NCI-H2196 treated with DMSO at 0.1 percent for 48 hours (cell line): ENCODE results near the gene PLCL1.
A peak's percentile ranks its signal among the peaks of the same experiment; 100 is the strongest.

Source experiments
- DNase-seq: peaks from one replicate; lab custom pipeline; 2025; ENCODE audit not compliant: unreplicated experiment; lab: John Stamatoyannopoulos, UW

Gene PLCL1

DNA sequence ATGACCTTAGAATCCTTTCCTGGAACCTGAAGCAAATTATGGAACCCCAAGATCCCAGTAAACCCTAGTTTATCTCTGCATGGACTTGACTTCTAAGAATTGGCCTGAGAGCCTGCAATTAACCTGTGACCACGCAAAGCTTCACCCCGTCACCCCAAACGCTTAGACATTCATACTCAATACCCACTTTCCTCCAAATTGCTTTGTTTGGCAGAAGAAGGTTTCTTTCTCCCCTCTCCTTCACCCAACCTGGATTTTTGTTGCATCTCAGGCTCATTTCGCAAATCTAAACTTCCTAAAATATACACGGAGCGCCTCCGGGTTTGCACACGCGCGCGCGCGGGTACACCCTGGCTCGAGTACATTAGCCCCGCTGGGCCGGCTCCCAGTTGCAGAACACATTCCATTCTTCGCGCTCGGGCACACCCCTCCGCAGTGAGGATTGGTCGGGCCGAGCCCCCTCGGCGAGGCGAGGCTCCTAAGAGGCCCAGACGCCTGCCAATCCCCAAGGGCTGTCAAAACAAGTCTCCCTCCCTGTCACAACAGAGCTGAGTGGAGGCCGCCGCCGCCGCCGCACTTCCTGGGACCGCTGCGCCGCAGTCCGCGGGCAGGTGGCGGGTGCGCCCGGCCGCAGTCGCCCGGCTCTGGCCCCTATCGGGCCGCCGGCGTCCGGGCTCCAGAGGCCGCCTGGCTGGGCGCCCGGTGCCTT, at the start of gene PLCL1:
TSS of gene PLCL1 (plus strand) at position 545 of the 709 bp plus-strand sequence.
- DNase-seq = peak; percentile 43

DNA sequence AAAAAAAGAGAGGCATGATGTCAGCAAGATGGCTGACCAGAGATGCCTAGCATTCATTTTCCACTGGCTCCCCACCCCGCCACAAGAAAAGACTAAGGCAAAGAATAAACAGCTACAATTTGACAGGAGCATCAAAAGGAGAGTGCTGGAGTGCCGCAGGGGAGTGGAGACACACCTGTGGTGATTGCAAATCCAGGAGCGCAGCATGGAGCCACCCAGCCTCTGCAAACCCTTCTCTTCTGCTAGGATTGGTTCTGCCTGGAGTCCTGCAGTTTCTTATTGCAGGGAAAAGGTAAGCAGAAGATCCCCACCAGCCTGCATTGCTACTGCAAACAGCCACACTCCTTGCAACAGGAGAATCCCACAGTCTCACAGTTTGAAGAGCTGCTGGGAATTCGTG, 45.4 kb upstream of the PLCL1 start:
- DNase-seq = no peak

DNA sequence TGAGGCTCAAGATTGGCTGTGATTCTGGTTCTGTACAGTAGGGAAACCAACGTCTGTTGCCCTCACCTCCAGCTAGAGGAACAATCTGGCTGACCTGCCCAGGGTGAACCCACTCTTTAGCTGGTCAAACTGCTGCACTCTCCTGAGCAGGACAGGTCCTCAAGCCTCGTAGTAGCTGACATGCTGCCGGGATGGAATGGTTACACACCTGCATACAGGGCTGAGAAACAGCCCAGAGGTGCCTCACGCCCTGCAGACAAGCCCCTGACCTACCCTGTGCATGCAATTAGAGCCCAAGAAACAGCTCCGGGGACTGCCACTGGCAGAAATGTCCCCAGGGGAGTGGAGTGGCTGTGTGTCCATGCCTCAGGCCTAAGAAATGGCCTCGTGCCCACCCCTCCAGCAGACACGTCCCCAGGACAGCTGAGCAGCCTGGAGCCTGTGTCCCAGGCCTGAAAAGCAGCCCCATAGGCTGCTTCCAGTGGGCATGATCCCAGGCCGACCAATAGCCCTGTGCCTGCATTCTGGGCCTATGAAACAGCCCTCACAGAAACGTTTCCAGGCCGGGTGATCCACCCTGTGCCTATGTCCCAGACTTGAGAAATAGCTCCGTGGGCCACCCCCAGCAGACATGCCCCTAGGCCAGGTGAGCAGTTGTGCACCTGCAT, 44.6 kb upstream of the PLCL1 start:
- no peak for DNase-seq

DNA sequence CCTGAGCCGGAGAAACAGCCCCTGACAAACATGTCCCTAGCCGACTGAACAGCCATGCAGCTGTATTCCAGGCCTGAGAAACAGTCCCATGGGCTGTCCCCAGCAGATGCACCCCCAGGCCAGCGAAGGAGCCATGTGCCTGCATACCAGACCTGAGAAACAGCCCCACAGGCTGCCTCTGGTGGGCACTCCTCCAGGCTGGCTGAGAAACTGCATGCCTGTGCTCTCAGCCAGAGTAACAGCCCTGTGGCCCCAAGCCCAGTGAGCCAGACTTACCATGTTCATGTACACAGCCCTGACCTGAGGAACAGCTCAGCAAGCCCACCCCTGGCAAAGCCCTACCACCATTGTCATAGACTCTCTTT, 44.1 kb upstream of the PLCL1 start:
- DNase-seq = no peak

DNA sequence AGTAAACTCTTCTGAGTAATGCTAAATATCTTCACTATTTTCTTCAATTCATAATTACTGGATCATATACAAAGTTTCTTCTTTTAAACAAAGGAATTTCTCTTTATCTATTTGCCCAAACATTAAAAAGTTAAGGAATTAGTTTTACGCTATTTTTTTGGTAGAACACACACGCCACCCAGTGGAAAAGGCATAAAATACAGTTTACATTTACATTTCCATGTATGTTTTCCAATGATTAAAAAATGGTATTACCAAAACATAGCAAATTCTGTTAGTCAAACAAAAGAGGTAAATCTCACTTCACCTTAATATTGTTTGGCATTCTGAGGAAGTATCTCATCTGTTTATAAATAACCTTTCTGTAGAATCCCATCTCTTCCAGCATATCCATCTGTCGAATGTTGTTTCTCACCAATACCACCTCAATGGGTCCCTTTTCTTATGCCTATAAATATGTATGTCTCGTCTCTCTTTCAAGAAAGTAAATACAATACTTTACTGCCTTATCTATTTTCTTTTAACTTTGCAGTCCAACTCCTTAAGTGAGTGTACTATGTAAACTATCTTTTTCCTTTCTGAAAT, 26.5 kb upstream of the PLCL1 start:
- DNase-seq = no peak

DNA sequence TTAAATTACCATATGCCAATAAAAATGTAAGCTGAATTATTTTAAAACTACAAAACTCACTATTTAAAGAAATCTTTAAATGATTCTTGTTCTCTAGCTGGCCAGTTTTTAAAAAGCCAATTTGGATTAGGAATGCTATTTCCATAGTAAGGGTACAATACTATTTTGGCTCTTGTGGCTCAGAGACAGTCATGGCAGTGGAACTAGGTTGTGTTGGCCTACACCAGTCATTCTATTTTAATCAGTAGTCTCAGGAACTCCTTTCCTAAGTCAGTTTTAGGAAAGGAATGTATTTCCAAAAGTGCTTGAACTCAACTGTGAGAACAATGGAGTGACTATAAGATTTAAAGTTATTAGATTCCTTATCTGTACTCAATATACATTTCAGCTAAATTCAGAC, 25.1 kb upstream of the PLCL1 start:
- no peak for DNase-seq

DNA sequence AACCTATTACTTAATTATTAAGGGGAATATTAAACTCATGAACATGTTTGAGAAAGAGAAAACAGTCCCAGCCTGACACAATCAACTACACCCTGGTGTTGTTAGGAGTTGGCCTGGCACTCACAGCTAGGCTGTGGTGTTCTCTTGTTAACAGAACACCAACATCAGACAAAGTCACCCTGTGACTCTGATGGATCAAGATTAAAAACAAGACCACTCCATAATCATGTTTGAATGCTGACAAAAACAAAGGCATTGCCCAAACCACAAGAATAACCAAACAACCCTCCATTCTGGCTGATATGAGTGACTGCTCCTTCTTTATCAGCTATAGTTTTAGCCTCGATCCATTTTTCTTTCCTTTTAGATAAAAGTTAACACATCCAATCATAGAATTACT, 22.3 kb upstream of the PLCL1 start:
- no peak for DNase-seq

DNA sequence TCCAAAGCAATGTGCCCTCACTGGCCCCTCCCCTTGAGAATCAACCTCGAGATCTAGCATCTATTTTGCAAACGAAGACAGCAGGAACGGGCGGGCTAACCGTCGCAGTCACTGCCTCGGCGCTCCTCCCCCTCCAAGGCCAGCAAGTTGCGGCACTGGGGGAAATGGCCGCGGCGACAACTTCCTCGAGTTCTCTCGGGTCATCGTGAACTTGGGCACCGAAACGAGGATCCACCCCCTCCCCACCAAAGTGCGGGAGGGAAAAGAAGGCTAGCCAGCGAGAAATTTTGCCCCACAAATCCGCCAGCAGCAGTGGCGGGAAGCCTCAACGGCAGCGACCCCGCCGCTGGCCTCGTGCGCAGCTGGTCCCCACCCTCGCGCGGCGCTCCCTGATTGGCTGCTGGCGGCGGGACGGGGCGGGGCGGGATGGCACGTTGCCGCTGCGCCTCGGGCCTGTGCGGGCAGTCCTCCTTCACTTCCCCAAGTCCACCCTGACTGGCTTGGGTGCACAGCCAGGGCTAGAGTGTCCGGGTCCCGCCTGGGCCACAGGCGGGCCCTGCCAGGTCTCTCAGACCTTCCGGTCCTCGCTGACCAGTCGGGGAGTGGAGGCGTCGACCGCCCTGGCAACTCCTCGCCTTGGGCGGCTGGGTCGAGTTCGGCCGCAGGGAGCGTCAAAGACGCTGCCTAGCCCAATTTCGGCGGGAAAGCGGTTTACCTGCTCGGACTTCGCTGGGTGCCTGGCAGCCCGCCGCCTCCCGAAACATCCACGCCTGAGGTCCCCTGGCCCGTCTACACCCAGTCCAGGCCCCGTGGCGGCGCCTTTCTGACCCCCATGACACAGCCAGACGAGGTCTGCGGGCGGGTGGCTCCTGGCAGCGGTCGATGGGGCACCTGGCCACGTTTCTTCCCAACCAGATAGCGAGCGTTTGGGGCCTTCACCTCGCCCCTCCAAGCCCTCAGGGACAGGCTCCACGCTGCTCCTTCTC, 19.1 kb upstream of the PLCL1 start, which contains the start of gene BOLL:
TSS of gene BOLL (minus strand) at position 364 of the 986 bp plus-strand sequence. CDS start 3,469 bp downstream, outside the sequence.
- DNase-seq = no peak

DNA sequence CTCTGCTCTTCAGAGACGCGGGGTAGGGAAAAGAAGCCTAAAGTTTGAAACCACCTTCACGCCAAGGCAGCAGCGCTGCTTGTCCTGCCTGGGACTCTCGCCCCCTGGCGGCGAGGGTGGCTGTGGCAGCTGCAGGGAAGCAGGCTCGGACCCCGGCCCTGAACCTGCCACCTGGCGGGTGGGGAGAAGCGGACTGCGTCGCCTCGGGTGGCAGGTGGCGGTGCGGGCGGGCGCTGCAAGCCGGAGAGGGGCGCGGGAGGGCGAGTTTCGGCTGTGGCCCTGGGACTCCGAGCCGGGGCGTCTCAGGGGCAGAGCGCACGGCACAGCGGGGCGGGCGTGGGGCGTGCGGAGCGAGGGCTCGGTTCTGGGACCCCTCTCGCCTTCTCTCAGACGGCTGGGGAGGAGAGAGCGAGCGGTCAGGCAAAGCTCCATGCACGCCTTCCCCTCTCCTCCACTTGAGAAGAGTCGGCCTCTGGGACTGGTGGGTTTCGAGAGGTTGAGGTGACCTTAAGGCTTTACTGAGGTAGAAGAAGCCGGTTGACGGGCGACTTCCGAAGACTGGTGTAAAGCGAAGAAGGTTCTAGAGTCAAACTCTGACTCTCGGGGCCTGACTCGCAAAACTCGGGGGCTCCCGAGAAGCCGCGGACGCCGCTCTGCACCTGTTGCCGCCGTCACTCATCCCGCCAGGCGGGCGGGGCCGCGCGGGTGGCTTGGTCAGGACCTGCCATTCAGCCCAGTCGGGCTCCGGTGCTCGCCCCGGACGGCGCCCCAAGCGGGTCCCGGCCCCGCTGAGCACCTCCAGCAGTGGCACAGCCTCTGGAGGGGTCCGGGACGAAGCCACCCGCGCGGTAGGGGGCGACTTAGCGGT, 18.1 kb upstream of the PLCL1 start:
- DNase-seq = no peak

DNA sequence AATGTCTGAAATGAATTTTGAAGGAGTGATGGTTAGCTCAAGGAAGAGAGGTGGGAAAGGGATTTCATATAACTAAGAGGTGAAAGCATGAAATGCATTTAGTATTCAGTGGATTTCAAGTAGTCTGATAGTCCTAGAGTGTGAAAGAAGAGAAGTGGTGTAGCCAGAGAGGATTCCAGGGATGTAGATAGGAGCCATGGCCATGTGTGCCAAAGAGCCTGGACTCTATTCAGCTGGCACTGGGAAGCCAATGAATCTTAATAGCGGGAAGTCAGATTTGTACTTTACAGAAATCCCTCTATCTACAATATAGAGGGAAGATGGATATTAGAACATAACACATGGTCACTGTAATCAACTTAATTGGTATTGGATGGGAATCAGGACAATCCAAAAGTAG, 10.9 kb upstream of the PLCL1 start:
- DNase-seq = no peak

DNA sequence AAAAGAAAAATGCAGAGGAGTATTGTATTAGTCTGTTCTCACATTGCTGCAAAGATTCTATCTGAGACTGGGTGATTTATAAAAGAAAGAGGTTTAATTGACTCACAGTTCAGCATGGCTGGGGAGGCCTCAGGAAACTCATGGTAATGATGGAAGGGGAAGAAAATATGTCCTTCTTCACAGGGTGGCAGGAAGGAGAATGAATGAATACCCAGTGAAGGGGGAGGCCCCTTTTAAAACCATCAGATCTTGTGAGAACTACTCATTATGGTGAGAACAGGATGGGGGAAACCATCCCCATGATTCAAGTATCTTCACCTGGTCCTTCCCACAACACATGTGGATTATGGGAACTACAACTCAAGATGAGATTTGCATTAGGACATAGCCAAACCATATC, 9.1 kb upstream of the PLCL1 start:
- no peak for DNase-seq

DNA sequence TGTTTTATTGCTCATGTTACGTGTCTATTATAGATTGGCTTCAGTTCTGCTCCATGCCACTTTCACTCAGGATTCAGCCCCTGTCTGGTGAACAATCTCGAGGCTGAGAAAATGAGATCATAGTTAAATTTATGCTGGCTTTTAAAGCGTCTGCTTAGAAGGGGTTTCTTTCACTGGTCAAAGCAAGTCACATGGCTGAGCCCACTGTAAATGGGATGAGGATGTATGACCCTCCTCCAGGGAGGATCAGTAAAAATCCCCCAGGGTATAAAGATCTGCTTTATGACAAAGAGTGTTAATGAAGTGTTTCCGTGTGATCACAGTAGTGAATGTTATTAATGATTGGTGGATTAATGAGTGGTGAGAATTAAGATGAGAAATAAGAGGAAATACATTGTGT, 6.2 kb upstream of the PLCL1 start:
- no peak for DNase-seq

DNA sequence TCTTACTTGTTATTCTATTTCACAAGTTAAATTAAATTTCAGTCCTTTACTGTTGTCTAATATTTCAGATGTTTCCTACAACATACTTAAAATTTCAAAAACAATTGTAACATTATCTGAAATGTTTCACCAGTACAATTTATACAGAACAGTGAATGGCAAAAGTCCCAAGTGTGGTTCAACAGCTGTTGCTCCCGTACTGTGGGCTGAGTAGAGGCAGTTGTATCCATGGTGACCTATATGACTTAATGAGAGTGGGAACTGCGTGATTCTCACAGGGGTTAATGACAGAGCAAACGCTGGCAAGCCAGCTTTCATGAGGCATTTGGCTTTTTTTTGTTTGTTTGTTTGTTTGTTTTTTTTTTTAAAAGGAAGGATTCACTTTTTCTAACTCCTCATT, 5.3 kb upstream of the PLCL1 start:
- DNase-seq = no peak

DNA sequence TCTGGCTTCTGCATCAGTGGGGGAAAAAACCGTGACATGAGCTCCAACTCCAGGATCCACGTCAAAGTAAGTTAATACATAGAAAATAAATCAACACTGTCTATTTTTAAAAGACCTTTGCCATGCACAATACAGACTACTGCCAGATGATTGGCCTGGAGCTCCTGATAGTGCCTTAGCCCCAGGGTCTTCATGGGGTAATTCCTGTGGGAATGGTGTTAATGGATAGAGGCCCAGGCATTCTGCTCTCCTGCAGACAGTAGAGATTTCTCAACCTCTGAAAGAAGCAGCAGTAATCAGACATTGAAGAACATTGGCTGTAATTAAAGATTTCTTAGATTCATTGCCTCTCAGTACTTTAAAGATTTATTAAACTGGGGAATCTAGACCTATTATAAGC, 4.3 kb upstream of the PLCL1 start:
- no peak for DNase-seq

DNA sequence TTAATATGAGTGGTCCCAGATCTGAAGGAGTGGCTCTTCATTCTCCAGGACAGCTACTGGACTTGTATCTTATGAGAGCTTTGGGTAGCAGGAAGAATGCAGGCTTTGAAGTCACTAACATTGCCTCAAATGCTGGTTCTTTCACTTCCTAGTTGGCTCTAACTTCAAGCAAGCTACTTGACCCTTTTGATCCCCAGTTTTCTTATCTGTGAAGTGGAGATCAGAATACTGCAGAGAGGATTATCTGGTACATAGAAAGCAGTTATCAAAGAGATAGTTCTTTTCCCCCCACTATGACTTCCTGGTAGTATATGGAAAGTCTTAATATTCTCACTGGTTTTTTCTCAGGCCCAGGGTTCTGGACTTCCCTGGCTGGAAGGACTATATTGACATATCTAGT, 3.4 kb upstream of the PLCL1 start:
- no peak for DNase-seq

DNA sequence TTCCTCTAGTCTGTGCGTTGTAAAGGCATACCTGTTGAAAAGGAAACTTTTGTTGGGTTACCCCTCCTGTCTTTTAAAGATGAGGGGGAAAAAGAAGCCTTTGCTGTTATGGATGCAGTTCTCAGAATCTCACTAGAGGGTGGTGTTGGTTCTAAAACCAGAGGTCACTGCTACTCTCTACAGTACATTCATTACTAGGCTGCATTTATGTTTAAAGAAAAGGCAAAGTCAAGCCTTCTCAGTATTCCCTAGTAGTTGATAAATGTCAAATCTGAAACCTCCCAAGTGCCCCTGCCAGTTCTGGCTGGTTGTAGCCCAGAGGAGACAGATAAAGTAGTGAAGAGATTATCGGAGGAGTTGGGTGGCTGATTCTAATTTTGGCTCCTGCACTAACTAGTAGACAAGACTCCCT, 1.4 kb upstream of the PLCL1 start:
- DNase-seq = no peak

DNA sequence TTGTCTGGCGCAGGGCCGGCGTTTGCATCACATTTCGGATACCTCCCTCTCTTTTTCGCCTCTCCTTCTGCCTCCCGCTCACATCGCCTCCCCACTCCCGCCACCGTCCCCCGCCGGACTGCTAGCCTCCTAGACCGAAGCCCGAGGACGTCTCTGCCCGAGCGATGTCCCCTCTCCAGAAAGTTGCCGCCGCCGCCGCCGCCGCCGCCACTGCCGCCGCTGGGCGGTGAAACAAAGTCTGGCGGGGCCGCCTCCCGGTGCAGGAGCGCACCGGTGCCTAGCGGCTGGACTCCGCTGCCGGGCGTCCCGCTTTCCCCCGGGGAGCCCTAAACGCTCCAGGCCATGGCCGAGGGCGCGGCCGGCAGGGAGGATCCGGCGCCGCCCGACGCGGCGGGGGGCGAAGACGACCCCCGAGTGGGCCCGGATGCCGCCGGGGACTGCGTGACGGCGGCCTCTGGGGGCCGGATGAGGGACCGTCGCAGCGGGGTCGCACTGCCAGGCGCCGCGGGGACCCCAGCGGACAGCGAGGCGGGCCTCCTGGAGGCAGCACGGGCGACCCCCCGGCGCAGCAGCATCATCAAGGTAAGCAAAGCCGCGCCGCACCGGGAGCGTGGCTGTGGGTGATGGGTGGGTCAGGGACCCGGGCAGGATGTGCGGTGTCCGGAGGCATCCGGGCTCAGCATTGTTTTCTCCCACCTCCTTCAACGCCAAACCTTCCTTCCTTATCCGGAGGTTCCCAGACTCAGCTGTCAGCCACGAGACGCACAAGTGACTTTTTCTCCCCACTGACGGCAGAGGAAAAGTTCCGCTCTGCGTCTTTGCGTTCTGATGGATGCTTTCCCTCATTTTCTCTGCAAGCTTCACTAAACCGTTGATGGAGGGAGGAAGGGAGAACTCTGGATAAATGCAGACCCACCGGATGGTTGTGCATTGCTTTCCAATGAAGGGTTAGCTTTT, 643 bp downstream of the PLCL1 start:
- DNase-seq = no peak

DNA sequence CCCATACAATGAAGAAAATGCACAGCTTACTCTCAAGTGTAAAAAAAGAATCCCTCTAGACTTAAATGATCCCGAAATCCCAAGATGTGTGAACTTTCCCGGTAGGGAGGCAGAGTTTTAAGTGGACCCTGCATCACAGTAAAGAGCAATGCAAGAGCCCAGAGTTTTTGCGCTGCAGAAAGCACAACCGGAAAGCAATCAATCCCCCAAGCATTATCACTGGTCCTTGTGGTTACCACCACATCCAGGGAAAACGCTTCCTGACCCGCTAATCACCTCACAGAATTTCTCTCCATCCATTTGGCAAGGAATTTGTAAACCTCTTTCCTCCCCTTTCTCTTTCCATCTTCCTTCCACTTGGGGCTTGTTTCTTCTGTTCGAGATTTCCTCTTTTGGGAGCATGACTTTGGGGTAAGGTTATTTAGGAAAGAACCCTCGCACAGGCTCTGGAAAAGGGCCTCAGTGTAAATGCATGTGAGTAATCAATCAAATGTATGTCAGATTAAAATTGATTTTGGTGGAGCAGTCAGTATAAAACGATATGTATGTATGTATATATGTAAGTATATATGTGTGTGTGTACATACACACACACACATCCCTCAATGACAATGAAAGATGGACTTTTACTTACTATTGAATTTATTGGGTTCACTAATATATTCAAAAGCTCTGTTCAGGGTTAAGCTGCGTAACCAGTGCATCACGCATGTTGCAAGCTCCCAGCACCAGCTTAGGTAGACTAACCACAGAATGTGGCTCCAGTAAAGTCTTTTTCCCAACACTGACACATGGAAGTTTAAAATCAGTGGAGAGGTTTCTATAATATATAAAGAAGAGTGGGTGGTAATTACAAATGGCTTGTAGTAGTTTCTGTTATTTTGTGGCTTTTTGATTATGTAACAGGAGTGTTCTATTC, 1.6 kb downstream of the PLCL1 start:
- no peak for DNase-seq
